DMS79 (cell line): Measurements from ENCODE around the gene KIAA0319L.

Source experiments
- DNase-seq: peaks from one replicate; lab custom pipeline; 2025; lab: John Stamatoyannopoulos, UW

Gene KIAA0319L

DNA sequence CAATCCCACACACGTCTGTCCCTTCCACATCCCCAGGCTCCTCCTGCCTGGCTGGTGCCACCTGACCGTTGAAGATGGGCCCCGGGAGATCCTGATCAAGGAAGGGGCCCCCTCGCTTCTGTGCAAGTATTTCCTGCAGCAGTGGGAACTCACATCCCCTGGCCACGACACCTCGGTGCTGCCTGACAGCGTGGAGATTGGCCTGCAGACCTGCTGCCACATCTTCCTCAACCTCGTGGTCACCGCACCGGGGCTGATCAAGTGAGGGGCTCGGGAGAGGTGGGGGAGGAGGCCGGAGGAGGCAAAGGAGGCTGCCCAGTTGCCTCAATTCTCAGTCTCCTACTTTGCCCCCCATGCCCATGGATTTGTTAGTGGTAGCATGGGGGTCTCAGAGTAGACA is 6.0 kb upstream of the KIAA0319L start:
- DNase-seq, result no peak

DNA sequence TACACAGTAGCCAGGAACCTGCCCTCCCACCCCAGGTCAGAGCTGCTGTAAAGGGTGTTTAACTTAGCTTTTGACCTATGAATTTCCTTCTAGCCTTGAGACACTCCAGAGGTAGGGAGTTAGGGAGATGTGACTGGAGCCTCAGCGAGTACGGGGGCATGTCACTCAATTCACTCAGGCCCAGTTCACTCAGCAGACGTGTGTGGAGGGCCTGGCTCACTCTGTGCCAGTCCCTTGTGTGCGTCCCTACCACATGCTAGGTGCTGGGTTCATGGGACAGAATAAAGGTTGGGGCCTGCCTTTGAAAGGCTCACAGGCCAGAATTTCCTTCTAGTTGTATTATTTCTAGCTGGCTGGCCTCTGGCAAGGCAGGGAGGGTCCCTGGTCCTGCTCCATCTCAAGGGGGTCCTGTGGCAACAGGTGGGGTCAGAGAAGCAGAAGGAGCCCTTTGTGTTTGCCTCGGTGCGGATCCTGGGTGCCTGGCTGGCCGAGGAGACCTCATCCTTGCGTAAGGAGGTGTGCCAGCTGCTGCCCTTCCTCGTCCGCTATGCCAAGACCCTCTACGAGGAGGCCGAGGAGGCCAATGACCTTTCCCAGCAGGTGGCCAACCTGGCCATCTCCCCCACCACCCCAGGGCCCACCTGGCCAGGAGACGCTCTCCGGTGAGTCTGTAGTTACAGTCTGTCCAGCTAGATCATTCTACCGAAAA is 4.9 kb upstream of the KIAA0319L start:
- no peak for DNase-seq

DNA sequence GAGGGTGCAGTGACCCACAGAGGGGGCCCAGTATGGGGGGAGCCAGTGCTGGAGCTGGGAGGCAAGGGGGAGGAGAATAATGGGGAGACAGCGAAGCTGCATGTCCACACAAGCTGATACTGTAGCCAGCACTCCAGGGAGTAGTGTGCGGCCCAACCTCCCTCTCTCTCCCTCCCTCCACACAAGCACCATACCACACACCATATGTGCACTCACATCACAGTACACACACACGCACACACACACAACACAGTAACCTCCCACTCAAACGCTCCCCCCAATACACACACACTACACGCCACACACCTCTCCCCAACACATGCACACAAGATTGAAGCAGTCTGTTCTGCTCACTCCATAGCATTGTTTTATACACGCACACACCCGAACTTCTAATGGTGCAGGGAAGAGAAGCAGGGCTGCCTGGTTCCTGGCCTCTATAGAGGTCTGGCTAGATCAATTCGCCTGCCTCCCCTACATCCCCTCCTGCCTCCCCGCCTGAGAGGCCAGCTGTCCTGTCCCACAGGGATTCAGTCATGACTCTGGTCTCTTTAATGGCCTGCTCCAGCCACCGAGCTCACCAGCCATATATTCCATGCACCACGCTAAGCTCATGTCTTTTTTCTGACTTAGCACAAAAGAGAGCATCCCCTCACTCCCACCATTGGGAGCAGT is 4.2 kb upstream of the KIAA0319L start:
- DNase-seq, result no peak

DNA sequence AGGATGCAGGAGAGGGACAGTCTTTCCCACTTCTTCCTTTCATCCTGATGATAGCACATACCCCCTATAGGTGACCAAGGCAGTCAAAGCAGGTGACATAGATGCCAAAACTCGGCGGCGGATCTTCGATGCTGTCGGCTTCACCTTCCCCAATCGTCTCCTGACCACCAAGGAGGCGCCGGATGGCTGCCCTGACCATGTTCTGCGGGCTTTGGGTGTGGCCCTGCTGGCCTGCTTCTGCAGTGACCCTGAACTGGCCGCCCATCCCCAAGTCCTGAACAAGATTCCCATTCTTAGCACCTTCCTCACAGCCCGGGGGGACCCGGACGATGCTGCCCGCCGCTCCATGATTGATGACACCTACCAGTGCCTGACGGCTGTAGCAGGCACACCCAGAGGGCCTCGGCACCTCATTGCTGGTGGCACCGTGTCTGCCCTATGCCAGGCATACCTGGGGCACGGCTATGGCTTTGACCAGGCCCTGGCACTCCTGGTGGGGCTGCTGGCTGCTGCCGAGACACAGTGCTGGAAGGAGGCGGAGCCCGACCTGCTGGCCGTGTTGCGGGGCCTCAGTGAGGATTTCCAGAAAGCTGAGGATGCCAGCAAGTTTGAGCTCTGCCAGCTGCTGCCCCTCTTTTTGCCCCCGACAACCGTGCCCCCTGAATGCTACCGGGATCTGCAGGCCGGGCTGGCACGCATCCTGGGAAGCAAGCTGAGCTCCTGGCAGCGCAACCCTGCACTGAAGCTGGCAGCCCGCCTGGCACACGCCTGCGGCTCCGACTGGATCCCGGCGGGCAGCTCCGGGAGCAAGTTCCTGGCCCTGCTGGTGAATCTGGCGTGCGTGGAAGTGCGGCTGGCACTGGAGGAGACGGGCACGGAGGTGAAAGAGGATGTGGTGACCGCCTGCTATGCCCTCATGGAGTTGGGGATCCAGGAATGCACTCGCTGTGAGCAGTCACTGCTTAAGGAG is 3.3 kb upstream of the KIAA0319L start:
- no peak for DNase-seq

DNA sequence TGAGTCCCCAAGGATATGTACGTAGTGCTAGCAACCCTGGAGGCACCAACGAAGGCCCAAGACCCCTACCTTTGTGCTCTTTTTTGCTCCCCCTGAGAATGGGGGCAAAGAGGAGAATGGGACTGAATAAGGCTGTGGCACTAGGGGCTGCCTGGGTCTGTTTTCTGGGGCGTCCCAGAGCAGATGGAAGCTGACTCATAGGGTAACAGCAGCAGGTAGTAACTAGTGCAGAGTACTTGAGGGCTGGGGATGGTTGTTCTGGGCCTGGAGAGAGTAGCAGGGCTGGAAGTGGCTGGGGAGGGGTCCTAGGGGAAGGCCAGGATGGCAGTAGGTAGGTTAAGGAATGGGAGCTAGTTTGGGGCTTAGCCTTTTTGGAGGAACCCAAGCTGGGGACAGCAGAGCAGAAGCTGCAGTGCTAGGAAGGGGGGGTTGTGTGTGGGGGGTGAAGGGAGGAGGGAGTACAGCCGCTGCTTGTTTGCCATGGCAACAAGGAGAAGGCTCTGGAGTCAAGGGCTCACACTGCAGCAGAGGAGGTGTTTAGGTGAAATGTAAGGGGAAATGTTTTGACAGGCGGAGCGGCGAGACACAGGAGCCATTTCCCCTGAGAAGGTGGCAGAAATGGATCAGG is 2.2 kb upstream of the KIAA0319L start:
- DNase-seq, result no peak

DNA sequence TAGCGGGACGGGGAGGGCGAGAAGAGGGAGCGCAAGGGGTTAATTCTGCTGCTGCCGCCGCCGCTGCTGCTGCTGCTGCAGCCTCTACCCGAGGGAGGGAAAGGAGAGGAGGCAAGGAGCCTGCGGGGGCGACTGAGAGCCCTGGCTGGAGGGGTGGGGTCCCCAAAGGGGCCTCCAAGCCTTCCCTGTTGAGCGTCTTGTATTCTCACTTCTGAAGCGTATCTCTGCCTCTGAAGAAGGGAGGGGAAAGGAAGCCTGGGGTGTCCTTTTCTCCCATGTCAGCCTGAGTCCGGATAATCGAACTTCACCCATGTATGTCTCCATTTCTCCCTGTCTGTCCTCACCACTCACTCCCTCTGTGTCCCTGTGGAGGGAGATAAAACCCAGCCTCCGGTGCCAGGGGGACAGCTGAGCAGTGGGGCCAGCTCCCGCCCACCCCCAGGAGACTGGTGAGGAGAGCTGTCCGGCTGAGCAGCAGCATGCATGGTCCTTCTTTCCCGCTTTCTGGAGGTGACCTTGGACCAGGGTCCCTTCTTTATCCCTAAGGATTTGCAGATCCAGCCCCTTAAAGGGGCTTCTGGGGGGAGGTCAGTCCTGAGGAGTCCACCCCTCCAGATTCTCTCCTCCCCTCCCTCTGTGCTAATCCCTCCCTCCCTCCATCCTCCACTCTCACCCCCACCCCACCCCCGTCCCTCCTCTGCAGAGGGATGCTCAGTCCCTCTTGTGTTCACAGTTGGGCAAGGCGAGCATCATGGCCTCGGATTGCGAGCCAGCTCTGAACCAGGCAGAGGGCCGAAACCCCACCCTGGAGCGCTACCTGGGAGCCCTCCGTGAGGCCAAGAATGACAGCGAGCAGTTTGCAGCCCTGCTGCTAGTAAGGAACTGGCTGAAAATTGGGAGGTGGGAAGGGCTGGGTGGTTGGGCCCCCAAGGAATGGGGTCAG is 1.4 kb upstream of the KIAA0319L start:
- DNase-seq, result no peak

DNA sequence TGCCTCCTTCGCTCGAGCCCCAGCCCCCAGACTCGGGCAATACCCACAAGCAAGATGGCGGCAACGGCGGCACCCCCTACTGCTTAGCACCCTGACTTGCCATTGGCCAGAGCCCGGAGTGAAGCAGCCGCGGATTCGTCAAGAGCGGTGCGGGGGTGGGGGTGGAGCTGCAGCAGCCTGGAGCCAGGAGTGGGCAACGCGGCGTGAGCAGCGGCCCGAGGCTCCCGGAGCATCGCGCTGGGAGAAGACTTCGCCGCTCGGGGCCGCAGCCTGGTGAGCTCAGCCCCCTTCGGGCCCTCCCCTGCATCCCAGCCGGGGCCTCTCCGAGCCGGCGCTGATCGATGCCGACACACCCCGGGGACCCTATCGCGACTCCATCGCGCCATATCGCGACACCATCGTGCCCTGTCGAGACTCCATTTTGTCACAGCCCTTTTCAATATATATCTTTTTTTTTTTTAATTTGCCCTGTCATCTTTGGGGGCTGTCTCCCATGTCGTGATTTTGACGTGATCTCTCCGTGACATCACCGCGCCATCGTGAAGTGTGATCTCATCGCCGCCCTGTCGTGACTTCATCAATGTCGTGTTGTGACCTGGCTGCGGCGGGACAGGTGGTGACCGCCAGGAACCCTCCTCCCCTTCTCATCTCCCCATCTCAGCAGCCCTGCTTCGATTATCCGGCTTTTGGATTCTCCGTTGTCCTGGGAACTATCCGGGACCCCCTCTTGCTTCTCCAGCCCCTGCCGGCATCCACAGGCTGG is 589 bp upstream of the KIAA0319L start, which contains the start of gene NCDN:
Gene NCDN, plus strand, starts transcription at position 189 of the 763 bp plus-strand sequence. Its CDS starts 392 bp downstream, at position 581.
- peak; percentile 98 for DNase-seq

DNA sequence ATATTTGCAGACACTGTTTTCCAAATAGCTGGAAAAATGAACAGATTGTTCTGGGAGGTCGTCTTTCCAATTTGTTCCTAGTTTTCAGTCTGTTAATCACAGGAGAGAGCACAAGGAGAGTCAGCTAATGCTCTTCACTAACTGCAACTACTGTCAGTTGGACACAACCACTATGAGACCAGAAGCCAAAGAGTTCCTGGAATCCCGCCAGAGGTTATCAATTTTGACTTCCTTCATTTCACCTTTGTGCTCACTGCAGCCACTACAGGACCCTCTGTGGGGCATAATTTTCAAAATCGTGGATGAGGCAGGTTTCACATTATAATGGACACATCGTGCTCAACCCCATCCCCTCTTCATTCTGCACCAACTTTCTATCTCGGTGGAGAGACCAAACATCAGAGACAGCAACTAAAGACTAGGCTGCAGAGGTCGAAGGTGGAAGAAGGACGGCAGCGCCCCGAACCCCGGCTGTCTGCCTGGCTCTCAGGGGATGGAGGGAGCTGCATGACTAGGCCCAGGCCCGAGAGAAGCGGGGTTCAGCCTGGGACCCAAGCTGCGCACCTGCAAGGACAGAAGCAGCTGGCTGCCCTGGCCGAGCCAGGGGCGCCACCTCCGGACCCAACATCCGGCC is 602 bp downstream of the KIAA0319L start:
- DNase-seq, result no peak

DNA sequence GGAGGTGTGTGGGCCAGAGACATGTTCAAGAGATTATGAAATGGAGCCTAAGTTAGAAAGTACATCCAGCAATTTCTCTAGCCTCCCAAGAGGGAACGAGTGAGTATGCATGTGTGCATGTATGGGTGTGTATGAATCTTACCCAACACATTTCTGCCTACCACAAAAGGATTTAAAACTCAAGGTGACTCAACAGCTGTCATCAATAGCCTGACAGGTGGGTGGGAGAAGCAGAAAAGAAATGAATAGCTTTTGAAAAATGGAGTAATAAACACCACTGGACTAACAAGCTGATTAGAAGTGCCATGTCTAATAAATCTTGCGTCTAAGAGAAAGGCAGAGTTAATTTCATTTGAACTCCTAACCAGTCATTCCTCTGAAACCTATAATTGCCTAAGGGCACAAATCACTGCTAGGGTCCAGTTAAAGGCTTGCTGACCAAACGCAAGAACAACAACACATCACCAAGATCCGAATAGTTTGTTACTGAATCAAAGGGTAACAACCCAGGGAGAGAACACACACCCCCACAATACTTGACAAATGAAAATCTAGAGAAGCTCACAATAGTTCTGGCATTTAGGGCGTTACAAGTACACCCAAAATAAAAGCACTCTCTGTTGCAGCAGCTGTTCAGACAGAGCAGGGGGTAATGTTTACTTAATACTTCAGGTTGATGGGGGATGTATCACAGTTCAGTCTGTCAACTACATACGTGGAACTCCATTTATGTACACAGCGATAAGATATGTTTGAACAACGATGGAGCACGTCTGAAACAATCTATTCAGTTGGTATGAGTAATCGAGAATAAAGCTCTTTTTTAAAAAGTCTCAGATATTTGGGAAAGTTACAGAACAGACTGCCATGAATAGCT is 1.4 kb downstream of the KIAA0319L start:
- peak; percentile 21 for DNase-seq

DNA sequence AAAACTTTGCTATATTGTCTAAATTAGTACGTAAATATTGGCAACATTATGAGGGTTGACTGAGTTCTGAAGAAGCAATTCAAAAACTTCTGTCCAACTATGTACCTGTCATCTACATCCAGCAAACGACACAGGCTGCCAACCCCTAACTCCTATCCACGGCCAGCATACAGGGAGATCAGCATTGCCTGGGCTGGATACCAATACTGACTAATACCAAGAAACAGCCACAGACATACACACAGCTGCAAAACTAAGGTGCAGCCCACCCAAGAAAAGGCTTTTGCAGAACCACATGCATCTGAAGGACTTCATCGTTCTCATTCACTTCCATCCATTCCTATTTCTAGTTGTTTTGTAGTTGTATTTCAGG is 2.0 kb downstream of the KIAA0319L start:
- no peak for DNase-seq

DNA sequence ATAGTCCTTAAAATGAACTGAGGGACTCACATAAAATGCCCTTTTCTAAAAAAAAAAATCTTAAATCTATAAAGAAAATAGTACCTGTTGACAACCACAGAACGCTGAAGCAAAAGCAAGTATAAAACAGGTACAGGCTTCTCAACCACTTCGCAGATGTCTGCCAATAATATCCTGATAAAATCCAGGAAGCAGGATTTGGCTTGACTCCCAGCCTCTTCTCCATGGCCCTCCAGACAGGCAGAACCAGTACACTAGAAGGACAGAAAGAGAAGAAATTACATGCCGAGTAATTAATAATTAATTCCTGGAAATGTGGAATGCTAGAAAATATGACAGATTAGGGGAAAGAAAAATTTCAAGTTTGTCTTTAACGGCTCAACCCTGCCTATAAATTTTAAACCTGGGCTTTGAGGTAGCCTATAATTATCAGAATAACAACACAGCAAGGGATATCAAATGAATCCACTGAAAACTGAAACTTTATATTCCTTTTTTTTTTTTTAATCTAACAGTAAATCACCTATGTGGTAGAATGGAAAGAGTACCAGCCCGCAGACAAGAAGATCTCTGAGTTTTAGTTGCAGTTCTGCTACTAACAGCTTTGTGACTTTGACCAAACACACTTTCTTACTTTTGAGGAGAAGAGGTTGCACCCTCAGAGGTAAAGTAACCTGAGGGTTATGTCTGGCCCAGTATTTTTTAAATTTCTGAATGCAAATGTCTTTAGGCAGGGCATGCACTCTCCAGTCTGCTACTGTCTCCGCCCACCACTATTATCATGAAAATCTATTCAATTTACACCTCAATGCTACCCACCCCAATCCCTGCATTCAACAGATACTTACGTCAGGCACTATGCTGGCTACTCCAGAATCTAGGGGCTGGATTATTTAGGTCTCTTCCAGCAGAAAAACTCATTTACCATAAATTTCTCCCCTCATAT is 2.7 kb downstream of the KIAA0319L start:
- peak; percentile 61 for DNase-seq

DNA sequence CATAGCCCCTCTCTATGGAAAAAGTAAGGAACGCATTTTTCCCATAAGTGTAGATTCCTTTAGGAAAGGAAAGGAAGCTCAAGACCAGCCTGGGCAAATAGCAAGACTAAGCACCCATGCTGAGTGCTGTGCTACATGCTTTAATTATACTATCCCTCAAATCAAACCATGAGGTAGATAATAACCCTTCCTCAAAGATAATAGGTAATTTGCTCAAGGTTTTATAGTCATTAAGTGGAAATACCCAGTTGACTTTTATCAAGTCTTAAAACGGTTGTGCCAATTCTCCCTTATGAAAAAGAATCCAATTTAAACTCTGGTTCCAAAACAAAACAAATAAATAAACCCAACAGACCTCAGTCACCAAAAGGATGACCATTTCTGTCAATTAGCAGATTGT is 3.4 kb downstream of the KIAA0319L start:
- no peak for DNase-seq

DNA sequence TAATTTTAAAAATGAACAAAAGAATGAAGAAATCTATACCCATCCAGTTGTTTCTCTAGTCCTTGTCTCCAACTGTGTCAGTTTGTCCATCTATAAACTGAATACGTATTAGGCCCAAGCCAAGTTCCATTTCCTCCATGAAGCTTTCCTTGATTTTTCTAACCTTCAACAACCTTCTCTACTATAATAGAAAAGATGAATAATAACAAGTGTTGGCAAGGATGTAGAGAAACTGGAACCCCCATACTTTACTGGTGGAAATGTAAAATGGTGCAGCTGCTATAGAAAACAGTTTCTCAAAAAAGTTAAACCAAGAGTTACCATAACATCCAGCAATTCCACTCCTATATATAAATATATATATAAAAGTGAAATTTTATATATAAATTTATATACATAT is 10.6 kb downstream of the KIAA0319L start:
- DNase-seq, result no peak

DNA sequence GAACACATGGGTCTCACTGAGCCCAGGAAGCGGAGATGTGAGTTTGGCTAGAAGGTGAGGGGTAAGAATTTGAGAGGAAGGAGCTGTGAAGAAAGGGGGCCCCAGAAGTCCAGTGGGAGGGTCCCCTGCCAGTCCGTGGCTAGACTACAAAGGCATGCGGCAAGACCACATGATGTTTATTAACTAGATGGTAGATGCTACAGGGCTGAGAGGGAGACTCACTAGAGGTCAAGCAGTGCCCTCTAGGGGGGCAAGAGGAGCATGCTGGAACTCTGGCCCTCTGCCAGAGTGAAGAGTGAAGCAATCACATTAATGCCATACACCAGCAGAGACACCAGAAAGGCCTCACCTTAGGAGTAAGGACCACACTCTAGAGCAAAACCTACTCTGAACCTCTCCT is 12.2 kb downstream of the KIAA0319L start:
- DNase-seq, result peak; percentile 60

DNA sequence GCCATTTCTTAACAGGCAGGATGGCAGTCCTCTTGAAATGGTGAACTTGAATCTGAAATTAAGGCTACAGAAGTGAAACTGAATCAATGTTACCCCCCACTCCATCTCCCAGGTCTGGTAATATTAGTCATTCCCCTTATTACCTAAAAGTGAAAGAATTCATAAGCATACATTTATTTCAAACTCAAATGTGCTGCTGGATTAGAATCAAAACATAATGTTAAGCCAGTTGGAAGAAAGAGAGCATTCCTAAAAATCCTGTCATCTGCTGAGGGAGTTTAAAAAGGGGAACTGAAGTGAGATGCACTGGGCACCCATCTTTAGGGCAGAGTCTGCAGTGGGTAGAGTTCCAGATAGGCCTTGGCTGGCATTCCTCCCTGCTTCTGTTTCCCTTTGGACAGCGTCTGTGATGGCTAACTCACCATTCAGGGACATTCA is 17.4 kb downstream of the KIAA0319L start:
- no peak for DNase-seq

DNA sequence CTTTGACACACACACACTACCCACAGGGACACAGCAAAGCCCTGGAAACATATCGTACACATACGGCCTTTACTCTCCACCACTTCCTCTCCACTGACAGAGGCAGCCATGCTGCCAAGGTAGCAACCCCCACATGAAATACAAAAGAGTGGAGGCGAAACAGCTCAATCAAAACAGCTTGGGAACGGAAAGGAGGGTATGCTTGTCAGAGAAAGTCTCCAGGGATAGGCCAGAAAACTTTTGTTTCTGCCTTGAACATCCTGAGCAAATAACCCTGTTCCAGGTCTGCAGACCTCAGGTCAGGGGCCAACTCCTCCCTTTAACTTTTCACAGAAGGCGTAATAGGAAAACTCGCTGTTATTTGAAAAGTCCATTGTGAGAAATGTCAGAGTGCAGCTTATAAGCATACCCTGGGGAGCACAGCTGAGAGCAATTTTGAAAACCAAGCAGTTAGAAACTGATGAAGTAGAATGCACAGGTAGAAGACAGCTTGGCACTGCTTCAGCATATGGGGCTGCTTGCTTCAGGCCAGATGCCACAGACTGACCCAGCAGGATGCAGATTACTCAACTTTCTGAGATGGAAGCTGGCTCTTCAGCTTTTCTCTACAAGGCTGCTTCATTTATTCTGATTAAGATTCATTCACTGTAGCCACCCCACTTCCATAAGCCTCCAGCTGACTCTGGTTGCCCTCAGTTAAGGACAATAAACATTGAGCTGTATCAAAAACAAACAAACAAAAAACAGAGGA is 18.0 kb downstream of the KIAA0319L start:
- DNase-seq, result peak; percentile 58

DNA sequence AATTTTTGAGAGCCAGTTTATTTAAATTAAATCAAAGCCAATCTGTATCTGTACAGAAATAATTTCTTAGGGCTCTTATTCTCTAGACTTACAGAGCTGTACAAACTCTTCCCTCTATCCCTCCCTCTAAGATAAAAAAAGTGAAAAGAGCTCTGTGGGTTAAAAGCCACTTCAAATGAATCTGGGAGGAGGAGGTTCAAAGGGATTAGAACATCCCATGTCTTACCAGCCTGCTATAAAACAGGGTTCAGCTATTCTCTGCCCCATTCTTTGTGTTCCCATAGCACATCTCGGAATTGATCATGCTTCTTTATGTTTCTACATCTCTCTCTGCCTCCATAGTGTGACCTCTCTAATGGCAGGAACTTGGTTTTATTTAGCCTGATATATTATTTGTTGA is 19.4 kb downstream of the KIAA0319L start:
- DNase-seq, result no peak
